Measurements from ENCODE around the gene VPS54.
A peak's percentile ranks its signal among the peaks of the same experiment; 100 is the strongest.
"Not testable (repeated sequence)": the region's sequence is repeated elsewhere in the genome, so short reads cannot be mapped to it uniquely, and the experiment has no call there.

The VPS54 gene

DNA sequence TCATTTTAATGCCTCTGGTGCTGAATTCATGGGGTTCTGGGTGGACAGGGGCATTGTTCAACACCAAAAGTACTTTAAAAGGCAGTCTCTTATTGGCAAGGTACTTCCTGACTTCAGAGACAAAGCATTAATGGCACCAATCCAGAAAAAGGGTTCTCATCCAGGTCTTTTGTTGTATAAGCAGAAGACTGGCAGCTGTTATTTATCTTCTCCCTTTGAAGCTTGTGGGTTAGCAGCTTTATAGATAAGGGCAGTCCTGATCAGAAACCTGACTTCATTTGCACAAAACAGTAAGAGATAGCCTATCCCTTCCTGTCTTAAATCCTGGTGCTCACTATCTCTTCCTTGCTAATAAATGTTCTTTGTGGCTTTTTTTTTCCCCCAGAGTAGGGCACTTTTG lies 68.8 kb downstream of the VPS54 start:
- Mint-ChIP-seq H3K4me3 (no peak overlapping the region), H3K27me3 (no peaks in the 10 kb centered on the region), H3K27ac (no peak overlapping the region), H3K4me1 (no peaks in the 10 kb centered on the region), H3K36me3 (ENCODE audit: low read depth) (peaks cover 46% of the 10 kb centered on the region), H3K9me3 (peaks cover 9% of the 10 kb centered on the region)
- DNase-seq (no peak), ATAC-seq (no peak)

GRCh38 chr2:63942788-63943187 lies 76.4 kb downstream of the VPS54 start:
- no peak overlapping the region for H3K27ac Mint-ChIP-seq
- H3K36me3 Mint-ChIP-seq (ENCODE audit: low read depth), result peaks cover 32% of the 10 kb centered on the region
- DNase-seq, result no peak
- H3K4me3 Mint-ChIP-seq, result no peak overlapping the region
- no peak for ATAC-seq
- peaks cover 13% of the 10 kb centered on the region for H3K9me3 Mint-ChIP-seq
- H3K4me1 Mint-ChIP-seq, result no peaks in the 10 kb centered on the region
- no peaks in the 10 kb centered on the region for H3K27me3 Mint-ChIP-seq

- H3K27ac Mint-ChIP-seq, ATAC-seq, H3K4me1 Mint-ChIP-seq, DNase-seq, H3K4me3 Mint-ChIP-seq, H3K9me3 Mint-ChIP-seq, H3K27me3 Mint-ChIP-seq: not testable (repeated sequence)
- peaks cover 45% of the 10 kb centered on the region for H3K36me3 Mint-ChIP-seq (ENCODE audit: low read depth)
These were observed 87.1 kb downstream of the VPS54 start for GRCh38 chr2:63932104-63932503.

GRCh38 chr2:63926815-63927214 lies 92.4 kb downstream of the VPS54 start:
- no peak for DNase-seq
- Mint-ChIP-seq H3K27ac (no peak overlapping the region), H3K9me3 (peaks cover 2% of the 10 kb centered on the region), H3K4me1 (no peaks in the 10 kb centered on the region), H3K27me3 (no peaks in the 10 kb centered on the region), H3K4me3 (no peak overlapping the region), H3K36me3 (ENCODE audit: low read depth) (peaks cover 26% of the 10 kb centered on the region)
- no peak for ATAC-seq

DNA sequence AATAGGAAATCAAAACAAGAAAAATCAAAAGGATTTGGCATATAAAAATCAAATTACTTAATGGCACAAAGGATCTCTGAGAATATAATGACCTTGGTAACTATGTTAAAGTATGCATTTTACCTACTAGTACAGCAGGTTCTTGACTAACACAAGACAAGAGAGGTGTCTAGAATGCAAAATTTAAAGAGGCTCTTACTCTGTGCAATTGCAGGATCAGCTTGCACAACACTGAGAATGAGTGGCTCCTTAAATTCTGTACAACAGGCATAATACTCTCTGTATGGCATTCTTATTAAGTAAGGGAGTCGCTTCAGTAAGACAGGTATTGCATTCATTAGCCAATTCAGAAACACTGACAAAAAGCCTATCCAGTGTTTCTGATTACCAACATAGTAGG lies 104.9 kb downstream of the VPS54 start:
- Mint-ChIP-seq H3K27ac (no peak overlapping the region), H3K27me3 (no peaks in the 10 kb centered on the region), H3K4me1 (no peaks in the 10 kb centered on the region), H3K36me3 (ENCODE audit: low read depth) (peaks cover 34% of the 10 kb centered on the region), H3K9me3 (no peaks in the 10 kb centered on the region), H3K4me3 (no peak overlapping the region)
- ATAC-seq (no peak), DNase-seq (no peak)

DNA sequence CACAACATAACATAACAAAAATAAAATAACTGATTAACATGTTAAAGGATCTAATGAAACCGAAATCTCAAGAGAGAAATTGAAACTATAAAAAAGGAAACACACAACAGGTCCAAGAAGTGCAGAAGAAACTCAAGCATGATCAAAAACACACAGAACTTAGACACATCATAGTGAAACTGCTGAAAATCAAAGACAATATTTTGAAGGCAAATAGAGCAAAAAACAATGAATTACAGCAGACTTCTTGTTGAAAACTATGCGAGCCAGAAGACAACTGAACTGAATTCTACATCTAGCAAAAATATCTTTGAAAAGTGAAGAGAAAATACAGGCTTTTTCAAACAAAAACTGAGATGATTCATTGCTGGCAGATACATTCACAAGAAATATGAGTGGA lies 116.2 kb downstream of the VPS54 start:
- H3K27ac Mint-ChIP-seq, result no peak overlapping the region
- no peak for DNase-seq
- H3K4me1 Mint-ChIP-seq, result peaks cover 12% of the 10 kb centered on the region
- H3K36me3 Mint-ChIP-seq (ENCODE audit: low read depth), result peaks cover 57% of the 10 kb centered on the region
- no peaks in the 10 kb centered on the region for H3K27me3 Mint-ChIP-seq
- ATAC-seq, result no peak
- peaks cover 35% of the 10 kb centered on the region for H3K9me3 Mint-ChIP-seq
- no peak overlapping the region for H3K4me3 Mint-ChIP-seq

DNA sequence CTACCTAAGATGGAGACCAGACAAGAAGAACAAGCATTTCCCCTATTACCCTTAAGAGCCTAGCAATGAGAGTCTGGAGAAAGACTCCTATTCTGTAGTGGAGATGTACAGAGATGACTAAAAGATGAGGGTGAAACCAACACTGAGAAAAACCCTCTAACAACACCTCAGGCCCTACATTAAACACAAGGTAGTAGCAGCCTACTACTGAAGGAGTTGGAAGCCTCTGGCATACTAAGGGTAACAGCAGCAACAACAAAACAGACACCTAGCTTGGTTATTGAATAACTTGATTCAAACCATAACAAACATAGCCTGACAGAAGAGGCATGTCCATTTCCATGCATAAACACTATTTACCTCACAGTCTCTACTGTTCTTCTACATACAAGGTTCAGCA lies 117.1 kb downstream of the VPS54 start:
- Mint-ChIP-seq H3K27me3 (no peaks in the 10 kb centered on the region), H3K36me3 (ENCODE audit: low read depth) (peaks cover 53% of the 10 kb centered on the region), H3K4me1 (peaks cover 12% of the 10 kb centered on the region), H3K9me3 (peaks cover 30% of the 10 kb centered on the region), H3K27ac (no peak overlapping the region), H3K4me3 (no peak overlapping the region)
- no peak for DNase-seq
- ATAC-seq, result peak; percentile 33

DNA sequence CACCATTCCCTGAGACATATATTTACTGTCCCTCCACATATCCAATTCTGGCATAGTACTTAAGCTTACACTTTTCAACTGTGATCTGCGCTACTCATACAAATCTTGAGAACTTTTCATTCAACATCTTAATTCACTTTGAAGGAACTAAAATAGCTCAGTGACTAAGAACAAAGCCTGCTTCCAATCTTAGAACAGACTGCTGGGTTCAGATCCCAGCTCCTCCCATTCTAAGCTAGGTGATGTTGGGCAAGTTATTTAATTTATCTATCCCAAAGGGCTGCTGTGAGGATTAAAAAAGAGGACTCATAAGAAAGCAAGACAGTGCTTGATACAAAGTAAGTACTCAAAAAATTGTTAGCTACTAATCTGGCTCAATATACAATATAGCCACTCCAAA lies 119.6 kb downstream of the VPS54 start:
- Mint-ChIP-seq H3K4me3 (no peak overlapping the region), H3K36me3 (ENCODE audit: low read depth) (peaks cover 31% of the 10 kb centered on the region), H3K27ac (no peak overlapping the region), H3K27me3 (no peaks in the 10 kb centered on the region), H3K9me3 (peaks cover 15% of the 10 kb centered on the region), H3K4me1 (peaks cover 12% of the 10 kb centered on the region)
- ATAC-seq (no peak), DNase-seq (no peak)

DNA sequence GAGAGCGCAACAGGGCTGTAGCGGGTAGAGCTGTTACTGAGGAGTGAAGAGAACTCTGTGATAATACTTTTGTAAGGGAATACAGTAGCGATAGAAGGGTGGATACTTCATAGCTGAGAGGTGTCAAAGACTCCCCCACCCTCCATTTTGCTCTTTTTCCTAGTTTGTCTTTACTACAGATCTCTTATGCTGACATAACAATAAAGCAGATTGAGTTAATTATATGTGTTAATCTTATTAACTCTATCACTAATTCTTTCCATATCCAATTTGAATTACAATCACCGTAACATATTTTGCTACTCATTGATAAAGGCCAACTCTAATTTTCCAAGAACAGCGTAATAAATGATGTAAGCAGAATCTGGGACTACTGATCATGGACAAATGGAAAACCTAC lies 120.4 kb downstream of the VPS54 start:
- no peaks in the 10 kb centered on the region for H3K27me3 Mint-ChIP-seq
- peaks cover 12% of the 10 kb centered on the region for H3K9me3 Mint-ChIP-seq
- ATAC-seq (no peak), DNase-seq (no peak)
- H3K27ac Mint-ChIP-seq, result no peak overlapping the region
- no peak overlapping the region for H3K4me3 Mint-ChIP-seq
- H3K36me3 Mint-ChIP-seq (ENCODE audit: low read depth), result peaks cover 31% of the 10 kb centered on the region
- peaks cover 12% of the 10 kb centered on the region for H3K4me1 Mint-ChIP-seq

GRCh38 chr2:63894167-63894566 lies 125.1 kb downstream of the VPS54 start:
- ATAC-seq (no peak), DNase-seq (no peak)
- Mint-ChIP-seq H3K4me1 (no peaks in the 10 kb centered on the region), H3K9me3 (no peaks in the 10 kb centered on the region), H3K27me3 (no peaks in the 10 kb centered on the region), H3K4me3 (no peak overlapping the region), H3K36me3 (ENCODE audit: low read depth) (peaks cover 30% of the 10 kb centered on the region), H3K27ac (no peak overlapping the region)

- Mint-ChIP-seq H3K4me3 (no peak overlapping the region), H3K27me3 (no peaks in the 10 kb centered on the region), H3K4me1 (peaks cover 3% of the 10 kb centered on the region), H3K27ac (peak overlapping the region; percentile 30), H3K36me3 (ENCODE audit: low read depth) (peaks cover 36% of the 10 kb centered on the region), H3K9me3 (no peaks in the 10 kb centered on the region)
- ATAC-seq, result no peak
- no peak for DNase-seq
These were observed 126.1 kb downstream of the VPS54 start for GRCh38 chr2:63893163-63893562.

- peaks cover 41% of the 10 kb centered on the region for H3K36me3 Mint-ChIP-seq (ENCODE audit: low read depth)
- DNase-seq (no peak), ATAC-seq (no peak)
- peak overlapping the region; percentile 27 for H3K27ac Mint-ChIP-seq
- peaks cover 3% of the 10 kb centered on the region for H3K4me1 Mint-ChIP-seq
- no peaks in the 10 kb centered on the region for H3K9me3 Mint-ChIP-seq
- H3K27me3 Mint-ChIP-seq, result no peaks in the 10 kb centered on the region
- no peak overlapping the region for H3K4me3 Mint-ChIP-seq
These were observed 127.7 kb downstream of the VPS54 start for GRCh38 chr2:63891488-63892030.

GRCh38 chr2:63890678-63891077 lies 128.6 kb downstream of the VPS54 start:
- no peaks in the 10 kb centered on the region for H3K9me3 Mint-ChIP-seq
- ATAC-seq, result no peak
- no peak overlapping the region for H3K27ac Mint-ChIP-seq
- H3K4me3 Mint-ChIP-seq, result no peak overlapping the region
- H3K36me3 Mint-ChIP-seq (ENCODE audit: low read depth), result peaks cover 42% of the 10 kb centered on the region
- H3K27me3 Mint-ChIP-seq, result no peaks in the 10 kb centered on the region
- no peak for DNase-seq
- peaks cover 3% of the 10 kb centered on the region for H3K4me1 Mint-ChIP-seq

DNA sequence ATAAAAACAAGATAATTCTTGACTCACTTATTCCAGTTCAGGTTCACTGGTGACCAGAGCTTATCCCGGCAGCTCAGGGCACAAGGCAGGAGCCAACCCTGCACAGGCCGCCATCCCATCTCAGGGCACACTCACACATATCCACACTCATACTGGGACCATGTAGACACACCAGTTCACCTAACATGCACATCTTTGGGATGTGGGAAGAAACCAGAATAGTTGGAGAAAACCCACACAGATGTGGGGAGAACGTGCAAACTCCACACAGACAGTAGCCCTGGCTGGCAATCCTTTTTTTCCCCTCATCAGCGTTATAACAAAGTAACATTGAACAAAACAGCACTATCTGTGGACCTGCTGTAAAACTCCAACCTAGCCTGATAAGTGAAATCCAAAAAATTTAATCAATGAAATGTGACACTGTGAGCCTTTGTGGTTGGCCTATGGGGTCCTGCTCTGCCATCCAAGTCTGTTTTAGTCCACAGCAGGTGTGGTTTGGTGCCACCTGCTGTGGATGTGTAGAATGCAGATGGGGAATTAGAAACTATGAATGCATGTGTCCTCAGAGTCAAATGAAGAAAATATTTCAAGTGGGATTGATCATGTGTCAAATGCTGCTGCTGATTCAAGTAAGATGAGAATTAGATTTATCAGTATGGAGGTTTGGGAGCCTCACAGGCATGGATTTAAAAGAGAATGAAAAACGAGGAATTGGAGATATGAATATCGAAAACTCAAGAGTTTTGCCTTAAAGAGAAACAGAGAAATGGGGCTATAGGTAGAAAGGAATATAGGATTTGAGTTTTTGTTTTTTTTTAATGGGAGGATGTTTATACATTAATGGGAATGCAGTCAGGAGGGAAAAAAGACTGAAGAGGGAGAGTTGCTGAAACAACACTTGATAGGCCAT lies 130.5 kb downstream of the VPS54 start:
- peak; percentile 47 for DNase-seq
- H3K9me3 Mint-ChIP-seq, result no peaks in the 10 kb centered on the region
- peaks cover 44% of the 10 kb centered on the region for H3K36me3 Mint-ChIP-seq (ENCODE audit: low read depth)
- no peak overlapping the region for H3K4me3 Mint-ChIP-seq
- peak; percentile 66 for ATAC-seq
- peak overlapping the region; percentile 8 for H3K27ac Mint-ChIP-seq
- H3K27me3 Mint-ChIP-seq, result no peaks in the 10 kb centered on the region
- peaks cover 3% of the 10 kb centered on the region for H3K4me1 Mint-ChIP-seq

GRCh38 chr2:63888053-63888452 lies 131.2 kb downstream of the VPS54 start:
- H3K27ac Mint-ChIP-seq, result peak overlapping the region; percentile 25
- H3K9me3 Mint-ChIP-seq, result no peaks in the 10 kb centered on the region
- ATAC-seq, result no peak
- peaks cover 41% of the 10 kb centered on the region for H3K36me3 Mint-ChIP-seq (ENCODE audit: low read depth)
- DNase-seq, result no peak
- no peak overlapping the region for H3K4me3 Mint-ChIP-seq
- peaks cover 4% of the 10 kb centered on the region for H3K4me1 Mint-ChIP-seq
- no peaks in the 10 kb centered on the region for H3K27me3 Mint-ChIP-seq
